Measurements from ENCODE around the gene PLEKHS1. TPM values are rescaled to one million over a fixed set of nuclear protein-coding genes. Genes with fewer than 3 reads are reported as not detected.

Gene PLEKHS1
- total RNA-seq, 1 donor, result under 0.01 TPM

GRCh38 chr10:113733635-113734034, 17.8 kb upstream of the PLEKHS1 start:
- Histone ChIP-seq H3K4me3 (ENCODE audit: insufficient read depth, low read length) (no peak overlapping the region), H3K4me1 (ENCODE audit: insufficient read depth, low read length) (peaks cover 6% of the 10 kb centered on the region), H3K79me2 (ENCODE audit: insufficient read depth, low read length) (no peaks in the 10 kb centered on the region), H3K27me3 (ENCODE audit: insufficient read depth, low read length) (no peaks in the 10 kb centered on the region), H3K27ac (ENCODE audit: low read depth, low read length) (no peak overlapping the region), H3K4me2 (ENCODE audit: insufficient read depth, low read length) (no peak overlapping the region), H2AFZ (ENCODE audit: low read length) (no peak overlapping the region), H3K9me3 (ENCODE audit: low read depth, low read length) (no peaks in the 10 kb centered on the region), H3K36me3 (ENCODE audit: insufficient read depth, low read length) (peaks cover 5% of the 10 kb centered on the region), H4K20me1 (ENCODE audit: insufficient read depth, low read length) (no peaks in the 10 kb centered on the region)
- DNase-seq (ENCODE audit: insufficient read length, low spot score, missing footprints), result no peak
- no peak for TF ChIP-seq CTCF (IDR thresholded peaks at IDR 0.05; ENCODE audit: extremely low read depth, low read depth, low read length)

- H3K4me3 ChIP-seq (ENCODE audit: insufficient read depth, low read length), result no peak overlapping the region
- H4K20me1 ChIP-seq (ENCODE audit: insufficient read depth, low read length), result no peaks in the 10 kb centered on the region
- H3K4me2 ChIP-seq (ENCODE audit: insufficient read depth, low read length), result no peak overlapping the region
- TF ChIP-seq CTCF (IDR thresholded peaks at IDR 0.05; ENCODE audit: extremely low read depth, low read depth, low read length), result no peak
- H3K79me2 ChIP-seq (ENCODE audit: insufficient read depth, low read length), result no peaks in the 10 kb centered on the region
- no peak overlapping the region for H3K27ac ChIP-seq (ENCODE audit: low read depth, low read length)
- H3K9me3 ChIP-seq (ENCODE audit: low read depth, low read length), result no peaks in the 10 kb centered on the region
- no peak overlapping the region for H2AFZ ChIP-seq (ENCODE audit: low read length)
- H3K4me1 ChIP-seq (ENCODE audit: insufficient read depth, low read length), result peaks cover 6% of the 10 kb centered on the region
- H3K27me3 ChIP-seq (ENCODE audit: insufficient read depth, low read length), result peaks cover 3% of the 10 kb centered on the region
- H3K36me3 ChIP-seq (ENCODE audit: insufficient read depth, low read length), result no peaks in the 10 kb centered on the region
- DNase-seq (ENCODE audit: insufficient read length, low spot score, missing footprints), result no peak
These were observed 15.6 kb upstream of the PLEKHS1 start for GRCh38 chr10:113735913-113736312.

GRCh38 chr10:113736576-113736975, 14.9 kb upstream of the PLEKHS1 start:
- H2AFZ ChIP-seq (ENCODE audit: low read length), result no peak overlapping the region
- H3K9me3 ChIP-seq (ENCODE audit: low read depth, low read length), result no peaks in the 10 kb centered on the region
- no peak overlapping the region for H3K4me3 ChIP-seq (ENCODE audit: insufficient read depth, low read length)
- peaks cover 6% of the 10 kb centered on the region for H3K4me1 ChIP-seq (ENCODE audit: insufficient read depth, low read length)
- no peaks in the 10 kb centered on the region for H3K36me3 ChIP-seq (ENCODE audit: insufficient read depth, low read length)
- H3K27me3 ChIP-seq (ENCODE audit: insufficient read depth, low read length), result peaks cover 3% of the 10 kb centered on the region
- TF ChIP-seq CTCF (IDR thresholded peaks at IDR 0.05; ENCODE audit: extremely low read depth, low read depth, low read length), result no peak
- DNase-seq (ENCODE audit: insufficient read length, low spot score, missing footprints), result peak; percentile 31
- no peak overlapping the region for H3K4me2 ChIP-seq (ENCODE audit: insufficient read depth, low read length)
- H4K20me1 ChIP-seq (ENCODE audit: insufficient read depth, low read length), result no peaks in the 10 kb centered on the region
- H3K79me2 ChIP-seq (ENCODE audit: insufficient read depth, low read length), result no peaks in the 10 kb centered on the region
- H3K27ac ChIP-seq (ENCODE audit: low read depth, low read length), result no peak overlapping the region

- TF ChIP-seq CTCF (IDR thresholded peaks at IDR 0.05; ENCODE audit: extremely low read depth, low read depth, low read length), result no peak
- Histone ChIP-seq H3K36me3 (ENCODE audit: insufficient read depth, low read length) (no peaks in the 10 kb centered on the region), H3K9me3 (ENCODE audit: low read depth, low read length) (no peaks in the 10 kb centered on the region), H3K79me2 (ENCODE audit: insufficient read depth, low read length) (no peaks in the 10 kb centered on the region), H3K4me1 (ENCODE audit: insufficient read depth, low read length) (no peaks in the 10 kb centered on the region), H3K27me3 (ENCODE audit: insufficient read depth, low read length) (peaks cover 3% of the 10 kb centered on the region), H3K27ac (ENCODE audit: low read depth, low read length) (no peak overlapping the region), H3K4me2 (ENCODE audit: insufficient read depth, low read length) (no peak overlapping the region), H4K20me1 (ENCODE audit: insufficient read depth, low read length) (no peaks in the 10 kb centered on the region), H3K4me3 (ENCODE audit: insufficient read depth, low read length) (no peak overlapping the region), H2AFZ (ENCODE audit: low read length) (no peak overlapping the region)
- DNase-seq (ENCODE audit: insufficient read length, low spot score, missing footprints), result no peak
These were observed 12.5 kb upstream of the PLEKHS1 start for GRCh38 chr10:113739031-113739430.

Measured in osteoblast (primary cell).